HG02884 (cell line): ENCODE data around the gene ARAP3.

ENCODE experiments used
- ATAC-seq: cut with Tn5 transposase; IDR thresholded peaks from one replicate; pipeline ENCODE4 v1.9.1; 2021; ENCODE audit warnings: mild to moderate bottlenecking, moderate library complexity; ENCODE audit not compliant: unreplicated experiment

ARAP3 gene

GRCh38 chr5:141647242-141647641, 34.8 kb downstream of the ARAP3 start:
- no peak for ATAC-seq

- ATAC-seq: no peak
Observed at GRCh38 chr5:141646026-141646425, 36.0 kb downstream of the ARAP3 start.

- peak; percentile 63 for ATAC-seq
Observed at GRCh38 chr5:141641634-141642267, 40.3 kb downstream of the ARAP3 start.

GRCh38 chr5:141640698-141641097, 41.3 kb downstream of the ARAP3 start:
- no peak for ATAC-seq

GRCh38 chr5:141640051-141640415, 42.0 kb downstream of the ARAP3 start:
- ATAC-seq: no peak

- no peak for ATAC-seq
Observed at GRCh38 chr5:141639357-141640050, 42.5 kb downstream of the ARAP3 start.

- ATAC-seq: no peak
Observed at GRCh38 chr5:141638771-141639170, 43.3 kb downstream of the ARAP3 start.

GRCh38 chr5:141637767-141638419, 44.1 kb downstream of the ARAP3 start:
- peak; percentile 26 for ATAC-seq

GRCh38 chr5:141637123-141637766, 44.8 kb downstream of the ARAP3 start:
- peak; percentile 11 for ATAC-seq

- ATAC-seq: peak; percentile 61
Observed at GRCh38 chr5:141636413-141637122, 45.5 kb downstream of the ARAP3 start, which contains the start of the genes HDAC3 and RELL2. Gene HDAC3, minus strand, starts transcription at chr5:141636849. Its CDS starts 59 bp downstream, at chr5:141636790. Gene RELL2, plus strand, starts transcription at chr5:141636997. Its CDS starts 1,229 bp downstream, at chr5:141638226.

GRCh38 chr5:141636106-141636412, 46.0 kb downstream of the ARAP3 start:
- no peak for ATAC-seq

- no peak for ATAC-seq
Observed at GRCh38 chr5:141635646-141636045, 46.4 kb downstream of the ARAP3 start.

- ATAC-seq: no peak
Observed at GRCh38 chr5:141634720-141635119, 47.3 kb downstream of the ARAP3 start.

- peak; percentile 73 for ATAC-seq
Observed at GRCh38 chr5:141633871-141634561, 48.0 kb downstream of the ARAP3 start.

GRCh38 chr5:141632650-141633049, 49.4 kb downstream of the ARAP3 start:
- no peak for ATAC-seq

- ATAC-seq: no peak
Observed at GRCh38 chr5:141630570-141631140, 51.4 kb downstream of the ARAP3 start.

GRCh38 chr5:141628175-141628788, 53.7 kb downstream of the ARAP3 start:
- ATAC-seq: no peak

- ATAC-seq: no peak
Observed at GRCh38 chr5:141623611-141624010, 58.4 kb downstream of the ARAP3 start.

- ATAC-seq: peak; percentile 65
Observed at GRCh38 chr5:141623186-141623585, 58.8 kb downstream of the ARAP3 start.
